K562 (cell line): ENCODE data around the gene FGGY. TPM values are rescaled to one million over a fixed set of nuclear protein-coding genes. Genes with fewer than 3 reads are reported as not detected.

Experiments
- ARID1B ChIP-seq: fragments of 450-650 bp; IDR thresholded peaks from 2 replicates; pipeline ENCODE4 v1.6.1; 2016; ENCODE audit warnings: antibody characterized with exemption, mild to moderate bottlenecking, inconsistent platforms
- ATF3 ChIP-seq, 2 experiments: fragments of 450-650 bp in 1 of 2; sonication (generic) in 1 of 2; formaldehyde crosslinking in 1 of 2; IDR thresholded peaks in 1 of 2; conservative IDR thresholded peaks in 1 of 2; 2 replicates each; pipeline versions ENCODE4 v1.6.1 to v1.8.1; 2016 to 2023; ENCODE audit warnings: mild to moderate bottlenecking in 2 of 2, moderate library complexity in 2 of 2, inconsistent platforms in 1 of 2, missing genetic modification reagents in 1 of 2
- ESRRA ChIP-seq: fragments of 450-650 bp; IDR thresholded peaks from 2 replicates; pipeline ENCODE4 v1.6.1; 2014; ENCODE audit warnings: low read depth, mild to moderate bottlenecking, moderate library complexity, borderline replicate concordance
- HDAC1 ChIP-seq, 2 experiments: fragments of 450-650 bp; IDR thresholded peaks; 2 replicates each; pipeline ENCODE4 v1.6.1; 2016 to 2017; ENCODE audit warnings: inconsistent platforms in 1 of 2, mild to moderate bottlenecking in 1 of 2, moderate library complexity in 1 of 2
- KLF16 ChIP-seq: IDR thresholded peaks from 2 replicates; pipeline ENCODE4 v1.6.1; 2016; ENCODE audit warnings: antibody characterized with exemption
- MTA2 ChIP-seq: fragments of 450-650 bp; IDR thresholded peaks from 2 replicates; pipeline ENCODE4 v1.6.1; 2016; ENCODE audit warnings: low read depth
- PBX2 ChIP-seq, 2 experiments: IDR thresholded peaks in 1 of 2; conservative IDR thresholded peaks in 1 of 2; 2 replicates each; pipeline ENCODE4 v1.6.1; 2016; ENCODE audit warnings: low read depth in 2 of 2, mild to moderate bottlenecking in 1 of 2, missing compliant biosample characterization in 1 of 2, missing genetic modification characterization in 1 of 2, moderate library complexity in 1 of 2
- ZNF23 ChIP-seq: fragments of 250-450 bp; sonication (Bioruptor Pico); IDR thresholded peaks from 2 replicates; pipeline ENCODE4 v1.4.0; 2020; ENCODE audit warnings: mild to moderate bottlenecking
- ZNF318 ChIP-seq, 2 experiments: fragments of 450-650 bp; IDR thresholded peaks; 2 replicates each; pipeline ENCODE4 v1.6.1; 2016; ENCODE audit warnings: mild to moderate bottlenecking in 2 of 2, borderline replicate concordance in 1 of 2, low read depth in 1 of 2, moderate library complexity in 1 of 2
- ZNF395 ChIP-seq: fragments of 200-800 bp; sonication (Bioruptor generic); IDR thresholded peaks from 2 replicates; pipeline ENCODE4 v1.6.1; 2017; ENCODE audit warnings: missing genetic modification characterization, missing compliant biosample characterization
- ZNF589 ChIP-seq: fragments of 200-800 bp; sonication (Bioruptor generic); IDR thresholded peaks from 2 replicates; pipeline ENCODE4 v1.6.1; 2016; ENCODE audit warnings: low read depth, missing genetic modification characterization, missing compliant biosample characterization
- polyA plus RNA-seq, 8 experiments: library from polyadenylated mRNA; depleted of rRNA in 4 of 8; stranded (reverse) in 5 of 8; unstranded in 3 of 8; fragments of >200 nt; fragmentation: Nextera tagmentation in 2 of 8; fragmentation: Illumina TruSeq in 1 of 8; extraction: Ambion mirVana in 2 of 8; extraction: Trizol in 1 of 8; gene quantifications; 2 replicates each; pipeline versions ENCODE4 v1.2.1 to v1.2.3, GENCODE V29; 2011 to 2014; ENCODE audit warnings: inconsistent platforms in 1 of 8, missing spikeins in 1 of 8
- total RNA-seq, 7 experiments: library from RNA; depleted of rRNA in 6 of 7; stranded (reverse); fragments of >200 nt in 6 of 7; fragmentation: Illumina TruSeq in 2 of 7; extraction: Trizol in 2 of 7; gene quantifications; 2 replicates each; pipeline versions ENCODE4 v1.2.1 to v1.2.3, GENCODE V29; 2011 to 2021; ENCODE audit warnings: low replicate concordance in 1 of 7

Gene FGGY
- total and polyA plus RNA-seq, 9 of the 15 experiments (the other 6 are each of a cell fraction or from before 2014, with no cell fraction given) = 9.7 to 19.2 (median 12.6) TPM

- TF ChIP-seq PBX2 (CRISPR knock-in tag; IDR thresholded peaks at IDR 0.05; ENCODE audit: low read depth) (no peak), PBX2 (tag; conservative IDR thresholded peaks at IDR 0.05; ENCODE audit: low read depth) (no peak), KLF16 (peak; percentile 53; the same call in 1 of the 2 replicates), ESRRA (peak; percentile 76), ATF3 (IDR thresholded peaks at IDR 0.05) (peak; percentile 83), ATF3 (CRISPR knock-in tag; conservative IDR thresholded peaks at IDR 0.05) (no peak), ZNF318 (IDR thresholded peaks at IDR 0.05; ENCODE audit: borderline replicate concordance in 1 of 2, low read depth in 1 of 2) (0 out of 4 replicates have a peak, but pooled peaks of 1 of the 2 experiments have one; percentile 22), ZNF589 (CRISPR knock-in tag) (peak; percentile 55; the same call in 1 of the 2 replicates), ARID1B (peak; percentile 85), HDAC1 (IDR thresholded peaks at IDR 0.05) (peak in 1 of 2 experiments; percentile 55; a peak in 1 of 4 replicates), ZNF23 (CRISPR knock-in tag) (no peak), ZNF395 (CRISPR knock-in tag) (0 out of 2 replicates have a peak, but pooled peaks have one; percentile 46), MTA2 (peak; percentile 58; the same call in 1 of the 2 replicates)
Measured at GRCh38 chr1:59678493-59679228, 381.8 kb downstream of the FGGY start (continued).
